Skeletal muscle satellite cell (primary cell): ENCODE data around the gene PCP2.

ENCODE experiments used
- H3K27me3 ChIP-seq: 2 replicates; pipeline ENCODE4 v1.7.0; 2013; ENCODE audit warnings: low read length; ENCODE audit not compliant: control insufficient read depth, insufficient read depth
- H3K36me3 ChIP-seq: 2 replicates; pipeline ENCODE4 v1.7.0; 2013; ENCODE audit warnings: mild to moderate bottlenecking, control low read depth, low read length; ENCODE audit not compliant: insufficient read depth
- H3K4me1 ChIP-seq: 2 replicates; pipeline ENCODE4 v1.7.0; 2013; ENCODE audit warnings: low read length; ENCODE audit not compliant: control insufficient read depth, insufficient read depth
- H3K4me2 ChIP-seq: 2 replicates; pipeline ENCODE4 v1.7.0; 2013; ENCODE audit warnings: mild to moderate bottlenecking, low read length
- H3K4me3 ChIP-seq: 2 replicates; pipeline ENCODE4 v1.7.0; 2013; ENCODE audit warnings: low read length
- H3K9ac ChIP-seq: 2 replicates; pipeline ENCODE4 v1.7.0; 2013; ENCODE audit warnings: mild to moderate bottlenecking, low read depth, low read length, moderate library complexity
- H3K9me3 ChIP-seq: replicated peaks from 2 replicates; pipeline ENCODE4 v1.7.0; 2013; ENCODE audit warnings: mild to moderate bottlenecking, control low read depth, low read length

The PCP2 gene

GRCh38 chr19:7611541-7612279 lies 21.8 kb downstream of the PCP2 start:
- Histone ChIP-seq H3K4me1 (no peaks in the 10 kb centered on the region), H3K9ac (no peak overlapping the region), H3K9me3 (no peaks in the 10 kb centered on the region), H3K4me2 (no peak overlapping the region), H3K27me3 (peaks cover 3% of the 10 kb centered on the region), H3K36me3 (no peaks in the 10 kb centered on the region), H3K4me3 (no peak overlapping the region)

DNA sequence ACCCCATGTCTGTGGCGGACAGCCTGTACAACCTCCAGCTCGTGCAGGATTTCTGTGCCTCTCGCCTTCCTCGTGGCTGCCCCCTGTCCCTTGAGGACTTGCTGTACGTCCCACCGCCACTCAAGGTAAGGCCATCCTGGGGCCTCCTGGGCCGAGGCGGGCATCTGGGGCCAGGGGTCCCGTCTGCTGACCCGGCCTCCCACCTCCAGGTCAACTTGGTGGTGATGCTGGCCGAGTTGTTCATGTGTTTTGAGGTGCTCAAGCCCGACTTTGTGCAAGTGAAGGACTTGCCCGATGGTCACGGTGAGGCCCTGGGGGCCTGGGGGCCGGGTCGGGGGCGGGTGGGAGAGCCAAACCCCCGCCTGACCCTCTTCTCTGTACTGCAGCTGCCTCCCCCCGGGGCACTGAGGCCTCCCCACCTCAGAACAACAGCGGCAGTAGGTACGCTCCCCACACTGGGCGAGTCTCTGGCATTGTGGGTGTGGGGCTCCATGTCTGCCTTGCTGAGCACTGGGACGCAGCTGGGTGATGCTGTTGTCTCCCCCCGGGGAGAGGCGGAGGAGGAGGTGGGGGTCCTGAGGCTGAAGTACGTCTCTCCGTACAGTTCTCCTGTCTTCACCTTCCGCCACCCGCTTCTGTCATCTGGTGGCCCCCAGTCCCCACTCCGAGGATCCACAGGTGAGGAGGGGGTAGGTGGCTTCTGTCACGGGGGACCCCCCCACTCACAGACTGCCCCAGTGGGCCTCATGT lies 22.9 kb downstream of the PCP2 start:
- no peaks in the 10 kb centered on the region for H3K36me3 ChIP-seq
- no peak overlapping the region for H3K4me2 ChIP-seq
- H3K4me1 ChIP-seq: no peaks in the 10 kb centered on the region
- H3K27me3 ChIP-seq: peaks cover 3% of the 10 kb centered on the region
- no peak overlapping the region for H3K4me3 ChIP-seq
- no peak overlapping the region for H3K9ac ChIP-seq
- no peaks in the 10 kb centered on the region for H3K9me3 ChIP-seq

GRCh38 chr19:7607874-7608560 lies 25.5 kb downstream of the PCP2 start:
- Histone ChIP-seq H3K27me3 (peaks cover 10% of the 10 kb centered on the region), H3K9me3 (no peaks in the 10 kb centered on the region), H3K9ac (no peak overlapping the region), H3K4me3 (no peak overlapping the region), H3K4me2 (no peak overlapping the region), H3K36me3 (no peaks in the 10 kb centered on the region), H3K4me1 (no peaks in the 10 kb centered on the region)

GRCh38 chr19:7607212-7607873 lies 26.2 kb downstream of the PCP2 start:
- Histone ChIP-seq H3K9ac (no peak overlapping the region), H3K27me3 (peaks cover 10% of the 10 kb centered on the region)

GRCh38 chr19:7606289-7606688 lies 27.2 kb downstream of the PCP2 start:
- no peak overlapping the region for H3K4me3 ChIP-seq
- no peaks in the 10 kb centered on the region for H3K36me3 ChIP-seq

More at GRCh38 chr19:7607212-7607873, 26.2 kb downstream of the PCP2 start:
- H3K36me3 ChIP-seq: no peaks in the 10 kb centered on the region
- H3K4me1 ChIP-seq: no peaks in the 10 kb centered on the region
- H3K4me3 ChIP-seq: no peak overlapping the region
- H3K9me3 ChIP-seq: no peaks in the 10 kb centered on the region
- no peak overlapping the region for H3K4me2 ChIP-seq

DNA sequence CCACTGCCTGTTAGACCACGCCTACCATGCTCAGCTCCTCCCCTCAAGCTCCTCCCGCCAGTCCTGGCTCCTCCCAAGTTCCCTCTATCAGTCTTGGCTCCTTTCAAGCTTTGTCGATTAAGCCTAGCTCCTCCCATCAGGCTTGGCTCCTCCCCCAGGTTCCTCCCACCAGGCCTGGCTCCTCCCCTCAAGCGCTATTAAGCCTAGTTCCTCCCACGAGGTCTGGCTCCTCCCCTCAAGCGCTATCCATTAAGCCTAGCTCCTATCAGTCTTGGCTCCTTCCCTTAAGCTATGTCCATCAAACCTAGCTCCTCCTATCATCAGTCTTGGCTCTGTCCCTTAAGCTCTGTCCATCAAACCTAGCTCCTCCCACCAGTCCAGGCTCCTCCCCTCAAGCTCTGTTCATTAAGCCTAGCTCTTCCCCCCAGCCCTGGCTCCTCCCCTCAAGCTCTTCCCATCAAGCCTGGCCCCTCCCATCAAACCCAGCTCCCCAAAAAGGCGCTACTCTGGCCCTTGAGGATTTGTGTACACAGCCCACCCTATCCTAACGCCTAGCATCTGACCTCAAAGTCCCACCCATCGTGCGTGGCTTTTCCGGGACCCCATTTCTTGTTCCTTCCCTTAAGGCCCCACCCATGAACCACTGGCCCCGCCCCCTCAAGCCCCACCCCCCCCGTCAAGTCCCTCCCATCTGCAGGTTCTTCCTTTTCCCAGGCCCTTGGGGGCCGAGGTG lies 27.9 kb downstream of the PCP2 start:
- Histone ChIP-seq H3K4me2 (no peak overlapping the region), H3K4me3 (no peak overlapping the region), H3K9ac (no peak overlapping the region), H3K27me3 (peaks cover 10% of the 10 kb centered on the region), H3K36me3 (no peaks in the 10 kb centered on the region), H3K9me3 (no peaks in the 10 kb centered on the region), H3K4me1 (no peaks in the 10 kb centered on the region)

More at GRCh38 chr19:7606289-7606688, 27.2 kb downstream of the PCP2 start:
- Histone ChIP-seq H3K4me1 (no peaks in the 10 kb centered on the region), H3K9ac (no peak overlapping the region), H3K27me3 (peaks cover 10% of the 10 kb centered on the region), H3K4me2 (no peak overlapping the region), H3K9me3 (no peaks in the 10 kb centered on the region)

GRCh38 chr19:7603919-7604318 lies 29.6 kb downstream of the PCP2 start:
- Histone ChIP-seq H3K4me2 (no peak overlapping the region), H3K9ac (no peak overlapping the region), H3K36me3 (no peaks in the 10 kb centered on the region), H3K9me3 (no peaks in the 10 kb centered on the region), H3K4me3 (no peak overlapping the region), H3K4me1 (no peaks in the 10 kb centered on the region), H3K27me3 (peaks cover 10% of the 10 kb centered on the region)

GRCh38 chr19:7602935-7603497 lies 30.5 kb downstream of the PCP2 start:
- Histone ChIP-seq H3K4me3 (no peak overlapping the region), H3K27me3 (peaks cover 17% of the 10 kb centered on the region), H3K9me3 (no peaks in the 10 kb centered on the region), H3K4me2 (no peak overlapping the region), H3K36me3 (no peaks in the 10 kb centered on the region), H3K9ac (no peak overlapping the region), H3K4me1 (no peaks in the 10 kb centered on the region)

DNA sequence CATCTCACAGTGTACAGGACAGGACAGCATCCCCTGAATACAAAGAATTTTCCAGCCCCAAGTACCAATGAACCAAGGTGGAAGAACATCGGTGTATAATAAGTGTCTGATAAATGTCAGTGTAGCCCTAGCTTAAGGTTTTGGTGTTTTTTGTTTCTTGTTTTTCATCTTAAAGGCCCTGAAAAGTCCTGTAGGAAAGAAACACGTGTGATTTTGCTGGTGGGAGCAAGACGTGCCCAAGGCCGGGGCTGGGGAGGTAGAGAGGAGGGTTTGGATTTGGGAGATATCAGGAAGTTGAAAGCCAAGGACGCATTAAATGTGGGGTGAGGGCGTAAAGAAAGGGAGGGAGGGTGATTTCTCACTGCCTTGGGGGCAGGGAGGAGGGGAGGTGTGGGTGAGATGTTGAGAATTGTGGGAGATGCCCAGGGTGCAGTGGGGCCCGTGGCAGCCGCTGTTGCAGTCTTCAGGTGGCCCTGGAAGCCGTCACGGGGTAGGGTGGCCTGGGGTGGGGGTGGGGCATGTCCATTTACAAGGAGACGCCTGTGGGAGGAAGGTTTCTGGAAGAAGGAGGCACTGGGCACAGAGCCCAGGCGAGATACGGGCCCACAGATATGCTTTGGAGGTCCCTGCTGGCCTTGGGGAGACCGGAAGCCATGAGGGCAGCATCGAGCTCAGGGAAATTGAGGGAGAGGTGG lies 31.1 kb downstream of the PCP2 start:
- Histone ChIP-seq H3K9me3 (no peaks in the 10 kb centered on the region), H3K4me1 (no peaks in the 10 kb centered on the region), H3K4me2 (no peak overlapping the region), H3K36me3 (no peaks in the 10 kb centered on the region), H3K4me3 (no peak overlapping the region), H3K9ac (no peak overlapping the region), H3K27me3 (peaks cover 23% of the 10 kb centered on the region)

DNA sequence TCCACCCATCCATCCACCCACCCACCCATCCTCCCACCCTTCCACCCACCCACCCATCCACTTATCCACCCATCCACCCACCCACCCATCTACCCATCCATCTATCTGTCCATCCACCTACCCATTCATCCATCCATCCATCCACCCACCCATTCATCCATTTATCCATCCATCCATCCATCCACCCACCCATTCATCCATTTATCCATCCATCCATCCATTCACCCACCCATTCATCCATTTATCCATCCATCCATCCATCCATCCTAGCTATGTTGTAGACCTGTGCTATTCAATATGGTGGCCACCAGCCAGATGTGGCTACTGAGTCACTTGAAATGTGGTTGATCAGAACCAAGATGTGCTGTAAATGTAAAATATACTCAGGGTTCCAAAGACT lies 32.8 kb downstream of the PCP2 start:
- Histone ChIP-seq H3K9me3 (no peaks in the 10 kb centered on the region), H3K27me3 (peaks cover 35% of the 10 kb centered on the region), H3K36me3 (no peaks in the 10 kb centered on the region), H3K4me3 (no peak overlapping the region), H3K4me1 (no peaks in the 10 kb centered on the region), H3K9ac (no peak overlapping the region), H3K4me2 (no peak overlapping the region)
